NOMO-1 (cell line): ENCODE data around the gene ELL2.
A peak's percentile ranks its signal among the peaks of the same experiment; 100 is the strongest.
"Not testable (repeated sequence)": the region's sequence is repeated elsewhere in the genome, so short reads cannot be mapped to it uniquely, and the experiment has no call there.

Source experiments
- DNase-seq, 2 experiments: peaks; one replicate each; lab custom pipeline; 2025; ENCODE audit not compliant: unreplicated experiment in 2 of 2; lab: John Stamatoyannopoulos, UW

The ELL2 gene

DNA sequence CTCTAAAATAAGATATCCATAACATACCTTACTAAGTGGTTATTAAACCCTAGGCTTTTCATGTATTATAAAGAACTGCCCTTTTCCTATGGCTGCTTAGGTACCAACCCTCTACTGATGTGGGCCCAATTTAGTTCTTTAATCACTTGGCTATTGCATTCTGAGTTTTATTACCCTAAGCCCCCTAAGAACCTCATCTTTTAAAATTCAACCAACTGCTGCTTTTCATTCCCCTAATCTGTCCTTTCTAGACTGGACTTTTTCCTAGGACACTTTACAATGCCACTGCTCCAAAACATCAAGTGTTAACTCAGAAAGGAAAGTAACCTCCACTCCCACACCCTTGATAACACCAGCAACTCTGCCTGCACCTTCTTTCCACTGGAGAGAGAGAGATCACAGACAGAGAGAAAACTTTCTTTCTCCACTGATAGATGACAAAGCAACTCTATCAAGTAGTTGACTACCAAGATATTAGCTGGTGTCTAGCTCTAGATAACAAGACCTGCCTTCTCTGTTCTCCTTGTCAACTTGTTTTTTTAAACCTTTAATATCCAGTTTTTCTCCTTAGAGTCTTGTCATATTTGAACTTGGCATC, 27.3 kb downstream of the ELL2 start:
- DNase-seq: no peak

- no peak for DNase-seq
Observed at GRCh38 chr5:95932941-95933340, 28.7 kb downstream of the ELL2 start.

DNA sequence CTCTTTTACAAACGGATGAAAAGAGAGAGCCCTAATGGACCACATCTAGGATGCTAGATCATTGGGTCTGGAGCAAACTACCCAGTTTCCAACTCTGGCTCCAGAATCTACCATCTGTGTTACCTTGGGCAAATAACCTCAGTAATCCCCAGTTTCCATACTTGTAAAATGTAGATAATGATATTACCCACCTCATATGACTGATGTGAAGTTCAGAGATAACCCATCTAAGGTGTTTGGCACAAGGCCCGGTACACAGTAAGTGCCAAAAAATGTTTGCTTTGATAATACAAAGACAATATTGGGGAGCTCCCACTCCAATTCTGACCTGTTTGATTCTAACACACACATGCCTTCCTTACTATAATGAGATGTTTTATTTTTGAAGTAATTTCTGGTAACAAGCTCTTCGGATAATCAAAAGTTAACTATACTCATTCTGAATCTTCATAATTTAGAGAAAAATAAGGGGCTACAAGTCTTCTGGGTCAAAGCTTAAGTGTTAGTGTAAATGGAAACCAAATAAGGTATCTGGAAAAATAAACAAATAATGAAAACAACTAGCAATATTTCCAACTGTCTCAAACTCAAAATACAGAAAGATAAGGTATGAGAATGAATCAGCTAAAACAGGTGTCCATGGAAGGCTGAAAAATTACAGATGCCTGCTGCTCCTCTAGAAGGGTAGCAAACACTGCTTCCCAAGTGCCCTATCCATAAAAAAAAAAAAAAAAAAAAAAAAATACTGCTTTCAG, 30.4 kb downstream of the ELL2 start:
- DNase-seq: no peak

GRCh38 chr5:95930141-95930930, 31.3 kb downstream of the ELL2 start:
- no peak for DNase-seq

DNA sequence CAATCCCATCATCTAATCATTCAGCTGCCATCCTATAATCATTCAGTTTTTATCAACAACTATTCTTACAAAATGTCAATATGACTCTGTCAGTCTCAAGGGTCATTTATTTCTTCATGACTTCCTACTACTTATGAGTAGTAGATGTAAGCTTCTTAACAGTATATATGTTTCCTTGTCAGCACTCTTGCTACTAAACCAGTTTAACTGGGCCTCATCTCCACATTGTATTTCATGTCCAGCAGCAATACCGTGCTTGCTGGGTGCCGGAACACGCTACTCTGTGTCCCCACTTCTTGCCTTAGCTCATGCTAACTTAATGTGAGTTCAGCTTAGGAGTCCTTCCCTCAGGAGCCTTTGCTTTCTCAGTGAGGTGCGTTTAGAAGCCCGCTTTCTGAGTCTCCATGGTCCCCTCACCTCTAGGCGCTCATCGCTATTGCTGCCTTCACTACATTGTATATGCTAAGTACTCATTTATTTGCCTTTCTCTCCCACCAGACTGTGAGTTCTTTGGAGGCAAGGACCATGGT, 32.9 kb downstream of the ELL2 start:
- DNase-seq: no peak

GRCh38 chr5:95927927-95928723, 33.5 kb downstream of the ELL2 start:
- peak in 1 of 2 experiments; percentile 27 for DNase-seq

DNA sequence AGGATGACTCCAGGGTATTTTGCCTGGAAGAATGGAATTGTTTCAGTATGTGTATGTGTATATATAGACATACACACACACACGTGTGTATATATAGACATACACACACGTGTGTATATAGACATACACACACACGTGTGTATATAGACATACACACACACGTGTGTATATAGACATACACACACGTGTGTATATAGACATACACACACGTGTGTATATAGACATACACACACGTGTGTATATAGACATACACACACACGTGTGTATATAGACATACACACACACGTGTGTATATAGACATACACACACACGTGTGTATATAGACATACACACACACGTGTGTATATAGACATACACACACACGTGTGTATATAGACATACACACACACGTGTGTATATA, 34.4 kb downstream of the ELL2 start:
- DNase-seq: not testable (repeated sequence)

GRCh38 chr5:95925939-95926338, 35.7 kb downstream of the ELL2 start:
- DNase-seq: no peak

DNA sequence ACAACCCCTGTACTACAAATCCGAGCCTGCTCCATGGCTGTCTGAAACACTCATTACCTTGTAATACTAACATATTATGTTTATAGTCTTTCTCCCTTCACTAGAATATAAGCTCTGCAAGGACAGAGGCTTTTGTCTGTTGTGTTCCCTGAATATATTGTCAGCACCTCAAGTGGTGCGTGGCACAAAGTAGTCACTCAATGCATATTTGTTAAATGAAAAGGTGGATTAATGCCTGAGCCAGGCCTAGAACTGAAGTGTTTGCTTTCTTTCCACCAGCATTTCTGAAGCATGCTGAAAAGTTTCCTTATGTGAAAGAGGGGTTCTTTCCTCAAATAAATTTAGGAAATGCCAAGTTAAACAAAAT, 36.3 kb downstream of the ELL2 start:
- no peak for DNase-seq

DNA sequence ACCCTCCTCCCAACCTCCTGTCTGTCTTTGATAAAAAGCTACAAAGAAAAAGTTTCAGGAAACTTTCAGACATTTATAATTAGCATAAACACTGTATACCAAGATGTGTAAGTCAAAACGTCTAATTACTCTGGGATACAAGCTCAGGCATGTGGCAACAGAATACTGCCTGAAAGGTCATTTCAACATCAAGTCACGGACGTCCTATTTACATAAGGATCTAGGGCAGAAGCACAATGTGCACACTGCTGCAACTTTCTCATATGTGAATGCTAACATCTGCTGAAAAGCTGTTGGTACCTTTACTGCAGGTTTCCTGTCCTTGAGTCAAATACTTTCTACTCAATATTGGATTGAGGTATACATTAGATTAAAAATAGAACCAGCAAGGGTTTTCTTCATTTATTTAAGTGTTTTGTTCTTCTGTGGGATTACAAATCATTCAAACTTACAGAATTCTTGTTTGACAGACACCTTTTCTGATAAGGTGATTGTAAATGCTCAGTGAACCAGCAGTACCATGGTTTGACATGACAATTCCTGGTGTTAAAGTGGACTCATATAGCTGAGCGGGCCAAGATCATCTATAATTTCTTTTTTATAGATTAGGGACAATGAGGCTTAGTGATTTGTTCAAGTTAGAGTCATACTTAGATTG, 36.8 kb downstream of the ELL2 start:
- peak; percentile 79 to 91 for DNase-seq

DNA sequence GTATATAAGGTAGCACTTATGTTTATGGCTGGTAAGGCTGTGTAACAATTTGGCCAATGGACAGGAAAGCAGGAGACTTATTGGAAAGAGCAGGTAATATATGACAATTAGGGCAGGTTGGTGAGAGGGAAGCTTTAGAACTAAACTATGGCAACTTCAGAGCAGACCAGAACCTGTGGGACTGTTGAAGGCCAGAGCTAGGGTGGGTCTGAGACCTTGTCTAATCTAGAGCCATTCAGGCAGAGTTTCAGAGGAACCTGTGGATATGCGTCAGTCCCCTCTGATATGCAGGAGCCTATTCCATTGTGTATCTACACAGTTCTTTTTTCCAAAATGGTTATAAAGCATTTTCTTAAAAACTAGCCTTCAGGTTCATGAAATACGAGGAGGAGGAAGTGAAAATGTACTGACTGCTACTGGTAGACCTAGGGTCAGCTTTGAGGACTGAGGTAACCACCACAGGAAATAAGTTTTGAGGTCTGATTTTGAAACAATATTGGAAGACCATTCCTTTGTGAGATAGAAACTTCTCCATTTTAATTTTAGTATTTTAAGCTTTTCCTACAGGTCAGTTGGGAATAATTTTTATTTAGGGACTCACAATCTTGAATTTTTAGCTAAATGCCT, 37.6 kb downstream of the ELL2 start:
- peak; percentile 68 to 96 for DNase-seq

GRCh38 chr5:95922798-95923197, 38.9 kb downstream of the ELL2 start:
- no peak for DNase-seq

DNA sequence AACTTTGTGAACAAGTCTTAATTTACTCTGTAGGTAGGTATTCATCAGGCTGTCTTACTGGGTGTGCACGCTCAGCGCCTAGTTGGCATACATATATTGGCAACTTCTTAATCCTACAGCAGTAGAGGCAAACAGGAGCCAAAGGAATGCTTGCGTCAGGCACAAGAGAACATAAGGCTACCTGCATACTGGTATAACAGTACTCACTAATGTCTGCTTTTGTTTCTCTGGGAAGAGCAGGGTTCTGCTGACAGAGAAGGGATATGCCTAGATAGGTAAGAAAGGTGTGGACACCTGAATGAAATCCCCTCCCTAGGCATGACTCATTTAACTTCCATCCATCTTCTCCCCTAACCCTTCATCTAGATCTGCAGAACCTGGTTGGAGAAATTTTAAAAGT, 40.1 kb downstream of the ELL2 start:
- no peak for DNase-seq

DNA sequence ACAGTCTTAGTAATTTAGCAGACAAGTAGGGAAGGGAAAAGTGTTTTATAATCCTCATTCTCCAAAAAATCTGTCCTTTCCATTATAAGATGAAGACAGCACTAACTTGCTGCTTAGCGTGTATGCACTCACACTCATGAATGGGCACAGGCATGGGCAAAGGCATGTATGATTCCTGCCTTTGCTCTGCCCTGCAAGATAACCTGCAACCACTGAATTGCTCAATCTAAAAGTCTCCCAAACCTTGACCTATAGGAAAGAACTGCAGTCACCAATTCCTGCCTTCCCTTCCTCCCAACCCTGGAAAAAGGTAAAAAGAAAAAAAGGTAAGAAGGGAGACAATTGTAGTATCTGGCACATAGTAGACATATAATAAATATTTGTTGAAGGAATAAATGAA, 40.8 kb downstream of the ELL2 start:
- no peak for DNase-seq

DNA sequence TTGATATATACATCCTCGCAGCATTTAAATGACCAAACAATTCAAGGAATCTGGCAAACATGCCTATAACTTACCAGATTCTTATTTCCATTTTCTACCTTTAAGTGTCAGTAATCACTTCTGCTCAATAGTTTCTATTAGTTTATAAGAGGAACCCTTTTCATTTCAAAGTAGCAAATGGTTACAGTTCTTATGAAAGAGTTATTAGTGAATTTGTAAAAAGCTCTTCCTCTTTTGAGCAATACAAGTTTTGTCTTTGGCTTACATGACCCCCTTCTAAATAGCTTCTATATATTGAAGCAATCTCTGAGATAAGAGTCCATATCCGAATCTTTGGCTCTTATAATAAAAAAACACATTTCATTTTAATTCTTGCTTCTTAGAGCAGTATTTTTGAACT, 42.0 kb downstream of the ELL2 start:
- DNase-seq: peak; percentile 41 to 93

- DNase-seq: no peak
Observed at GRCh38 chr5:95918421-95919006, 43.1 kb downstream of the ELL2 start.

GRCh38 chr5:95917207-95917606, 44.4 kb downstream of the ELL2 start:
- no peak for DNase-seq

DNA sequence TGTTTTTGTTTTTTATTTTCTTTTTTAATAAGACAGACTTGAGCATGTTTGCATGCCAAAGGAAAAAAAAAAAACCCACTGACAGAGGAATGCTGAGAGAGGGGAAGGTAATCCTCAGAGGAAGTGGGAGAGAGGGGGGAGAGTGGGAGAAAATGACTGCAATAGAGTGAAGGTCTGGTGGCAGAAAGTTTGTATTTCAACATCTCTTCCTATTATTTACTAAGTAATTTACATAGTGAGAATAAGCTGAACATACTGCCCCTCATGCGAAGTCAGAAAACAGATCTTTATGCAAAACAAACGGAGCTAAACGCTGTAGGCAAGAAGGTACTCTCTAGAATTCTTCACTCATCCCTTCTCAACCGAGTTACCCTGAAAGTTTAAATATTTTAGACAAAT, 45.0 kb downstream of the ELL2 start:
- peak in 1 of 2 experiments; percentile 36 for DNase-seq

DNA sequence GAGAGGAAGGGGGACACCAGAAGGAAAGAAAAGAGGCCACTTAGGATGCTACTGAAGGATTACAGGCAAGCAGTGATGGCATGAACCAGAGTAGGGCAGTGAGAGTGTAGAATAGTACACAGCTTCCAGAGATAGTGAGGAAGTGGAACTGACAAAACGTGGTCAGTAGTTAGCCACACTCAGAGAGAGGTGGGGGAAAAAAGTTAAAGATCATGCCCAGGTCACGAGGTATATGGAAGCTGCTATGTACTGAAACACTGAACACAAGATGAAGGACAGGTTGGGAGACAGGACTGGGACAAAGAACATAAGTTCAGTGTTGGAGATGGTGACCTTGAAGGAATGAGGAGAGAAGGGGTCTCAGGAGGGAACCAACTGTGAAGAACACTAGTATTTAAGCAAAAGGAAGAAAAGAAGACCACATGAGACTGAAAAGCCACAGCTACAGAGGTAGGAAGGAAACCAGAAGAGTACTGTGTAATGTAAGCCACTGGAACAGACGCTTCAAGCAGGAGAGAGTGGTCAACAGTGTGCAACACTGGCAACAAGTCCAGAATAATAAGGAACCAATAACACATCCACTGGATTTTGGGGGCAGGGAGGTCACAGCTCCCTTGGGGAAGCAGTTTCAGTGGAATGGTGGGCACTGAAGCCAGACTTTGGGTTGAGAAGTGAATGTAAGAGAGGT, 45.5 kb downstream of the ELL2 start:
- DNase-seq: peak; percentile 43 to 69
